ENCODE results near the gene EDN3.

The EDN3 gene

DNA sequence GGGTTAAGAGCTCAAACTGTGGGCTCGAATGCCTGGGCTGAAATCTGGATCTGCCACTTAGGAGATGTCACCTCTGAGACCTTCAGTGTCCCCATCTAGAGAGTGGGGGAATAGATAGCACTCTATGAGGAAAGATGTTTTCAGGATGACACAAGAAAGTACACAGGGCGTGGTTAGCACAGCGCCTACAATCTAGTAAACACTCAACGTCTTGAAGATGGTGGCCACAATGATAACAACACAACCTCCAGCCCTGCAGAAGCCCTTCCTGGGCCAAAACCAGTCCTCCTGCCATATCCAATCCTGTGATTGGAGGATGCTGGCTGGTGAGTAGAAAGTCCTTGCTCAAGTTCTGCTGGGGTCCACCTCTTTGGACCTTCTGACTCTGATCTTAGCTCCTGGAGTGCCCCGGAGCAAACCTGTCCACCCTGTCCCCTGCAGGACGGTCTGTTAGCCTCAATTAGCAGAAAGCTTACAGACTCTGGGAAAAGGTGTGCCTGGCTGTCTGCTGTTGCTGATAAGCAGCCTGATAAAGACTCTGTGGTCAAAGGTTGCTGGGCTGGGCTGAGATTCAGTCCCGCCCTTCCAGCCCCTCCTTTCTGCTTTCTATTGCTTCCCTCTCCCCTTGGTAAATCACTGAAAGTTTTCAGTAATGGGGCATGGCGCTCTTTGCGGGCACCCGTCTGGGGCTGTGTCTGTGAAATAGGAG is 8.2 kb downstream of the EDN3 start:
- DNase-seq (ENCODE audit: low spot score), result peak; percentile 15

DNA sequence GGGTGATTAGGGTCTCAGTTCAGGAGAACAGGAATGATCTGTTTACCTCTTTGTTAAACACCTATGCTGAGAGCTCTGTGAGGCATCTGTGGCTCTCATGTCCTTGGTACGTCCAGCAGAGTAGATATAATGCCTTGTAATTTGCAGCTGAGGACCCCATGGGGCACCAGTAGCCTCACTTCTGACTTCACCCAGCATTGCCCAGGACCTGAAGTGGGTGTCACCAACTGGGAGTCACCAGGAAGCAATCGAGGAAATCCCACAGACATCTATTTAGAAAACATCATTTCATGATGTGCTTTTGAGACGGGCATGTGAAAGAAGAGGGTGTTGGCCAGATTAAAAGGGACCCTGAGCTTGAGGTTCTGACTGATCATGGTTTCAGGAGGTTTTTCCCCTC is 8.8 kb downstream of the EDN3 start:
- no peak for DNase-seq (ENCODE audit: low spot score)

DNA sequence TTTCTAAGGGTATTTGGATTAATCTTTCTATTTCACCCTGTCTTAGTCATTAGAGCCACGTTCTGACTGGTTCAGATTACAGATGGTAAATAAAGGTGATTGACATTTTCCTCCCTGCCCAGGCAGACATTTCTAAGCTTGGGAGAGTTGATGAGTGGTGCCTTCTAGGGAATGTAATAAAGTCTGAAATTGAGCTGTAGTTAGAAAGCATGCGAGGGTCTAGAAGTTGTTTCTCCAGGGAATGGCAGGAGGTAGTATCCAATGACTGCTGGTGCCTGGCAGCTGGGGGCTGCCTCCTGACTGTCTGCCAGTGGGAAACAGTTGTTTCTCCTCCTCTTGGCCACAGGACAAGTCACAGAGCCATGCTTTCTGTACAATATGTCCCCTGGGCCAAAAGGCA is 14.6 kb downstream of the EDN3 start:
- no peak for DNase-seq (ENCODE audit: low spot score)

GRCh38 chr20:59316911-59317731 is 16.7 kb downstream of the EDN3 start:
- no peak for DNase-seq (ENCODE audit: low spot score)

- no peak for DNase-seq (ENCODE audit: low spot score)
These were observed 17.9 kb downstream of the EDN3 start for GRCh38 chr20:59318201-59318790.

- no peak for DNase-seq (ENCODE audit: low spot score)
These were observed 18.4 kb downstream of the EDN3 start for GRCh38 chr20:59318803-59319202.

GRCh38 chr20:59320426-59320825 is 20.0 kb downstream of the EDN3 start:
- DNase-seq (ENCODE audit: low spot score), result no peak

- no peak for DNase-seq (ENCODE audit: low spot score)
These were observed 20.6 kb downstream of the EDN3 start for GRCh38 chr20:59320854-59321647.

GRCh38 chr20:59322081-59322480 is 21.7 kb downstream of the EDN3 start:
- no peak for DNase-seq (ENCODE audit: low spot score)

GRCh38 chr20:59322585-59323454 is 22.4 kb downstream of the EDN3 start:
- no peak for DNase-seq (ENCODE audit: low spot score)

DNA sequence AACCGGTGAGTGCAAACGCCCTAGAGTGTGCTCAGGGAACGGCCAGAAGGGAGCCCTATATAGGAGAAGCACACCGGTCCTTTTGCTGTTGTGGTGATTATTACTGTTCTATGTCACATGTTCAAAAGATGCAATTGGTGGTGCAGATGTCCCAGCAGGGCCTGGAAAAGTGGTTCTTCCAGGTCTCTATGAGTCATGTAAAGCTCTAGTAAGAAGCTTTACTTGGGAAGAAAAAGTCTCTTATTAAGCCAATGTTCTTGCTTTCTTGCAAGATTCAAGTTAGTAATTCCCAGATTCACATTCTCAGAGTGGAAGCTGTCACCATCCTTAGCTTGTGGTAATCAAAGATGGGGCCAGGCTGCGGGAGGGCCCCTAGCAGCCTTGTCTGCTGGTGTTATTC is 23.3 kb downstream of the EDN3 start:
- DNase-seq (ENCODE audit: low spot score), result no peak

DNA sequence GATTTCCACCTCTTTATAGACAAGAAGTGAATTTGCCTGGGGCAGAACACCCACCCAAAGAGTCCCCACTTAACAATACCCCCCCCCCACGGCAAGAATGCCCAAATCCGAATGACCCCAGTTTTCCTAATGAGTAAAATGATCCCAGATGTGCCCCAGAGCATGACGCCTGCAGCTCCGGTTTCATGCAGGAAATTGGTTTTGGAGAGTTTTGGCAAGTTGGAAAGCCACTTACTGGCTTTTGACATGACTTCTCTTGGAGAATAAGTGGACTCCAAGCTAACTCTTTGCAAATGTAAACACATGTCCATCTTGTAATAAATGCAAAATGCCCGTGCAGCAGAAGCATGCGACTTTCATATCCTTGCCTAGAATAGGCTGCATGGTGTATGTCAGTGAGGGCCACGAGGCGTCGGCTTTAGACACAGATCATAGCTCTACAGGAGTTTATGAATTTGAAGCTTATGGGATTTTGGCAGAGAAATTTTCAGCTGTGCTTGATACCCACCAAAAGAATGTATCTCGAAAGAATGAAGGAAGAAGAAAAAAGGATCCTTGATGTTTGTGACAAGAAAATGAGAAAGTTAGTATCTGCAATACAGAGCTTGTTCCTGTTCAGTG is 24.2 kb downstream of the EDN3 start:
- no peak for DNase-seq (ENCODE audit: low spot score)

DNA sequence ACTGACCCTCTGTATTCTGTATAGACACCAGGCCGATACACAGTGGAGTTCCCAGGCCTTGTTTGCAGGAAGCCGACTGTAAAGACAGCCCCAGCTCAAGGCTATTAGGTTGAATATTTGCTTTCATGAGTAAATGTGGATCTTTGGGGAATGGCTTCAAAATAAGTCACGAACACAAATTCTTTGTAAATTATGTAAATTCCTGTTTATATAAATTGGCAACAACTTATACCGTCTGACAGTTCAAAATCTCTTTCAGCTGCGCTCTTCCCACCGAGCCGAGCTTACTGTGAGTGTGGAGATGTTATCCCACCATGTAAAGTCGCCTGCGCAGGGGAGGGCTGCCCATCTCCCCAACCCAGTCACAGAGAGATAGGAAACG is 24.7 kb downstream of the EDN3 start:
- no peak for DNase-seq (ENCODE audit: low spot score)

DNA sequence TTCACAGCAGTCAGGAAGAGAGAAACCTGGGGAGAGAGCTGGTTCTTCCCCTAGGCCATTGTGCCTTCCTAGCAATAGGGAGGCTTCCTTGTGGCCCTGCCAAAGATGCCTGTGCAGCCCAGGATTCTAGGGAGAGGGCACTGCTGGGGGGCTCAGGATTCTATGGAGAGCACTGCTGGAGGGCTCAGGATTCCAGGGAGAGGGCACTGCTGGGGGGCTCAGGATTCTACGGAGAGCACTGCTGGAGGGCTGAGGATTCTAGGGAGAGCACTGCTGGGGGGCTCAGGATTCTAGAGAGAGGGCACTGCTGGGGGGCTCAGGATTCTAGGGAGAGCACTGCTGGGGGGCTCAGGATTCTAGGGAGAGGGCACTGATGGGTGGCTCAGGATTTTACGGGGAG is 25.8 kb downstream of the EDN3 start:
- DNase-seq (ENCODE audit: low spot score), result no peak

DNA sequence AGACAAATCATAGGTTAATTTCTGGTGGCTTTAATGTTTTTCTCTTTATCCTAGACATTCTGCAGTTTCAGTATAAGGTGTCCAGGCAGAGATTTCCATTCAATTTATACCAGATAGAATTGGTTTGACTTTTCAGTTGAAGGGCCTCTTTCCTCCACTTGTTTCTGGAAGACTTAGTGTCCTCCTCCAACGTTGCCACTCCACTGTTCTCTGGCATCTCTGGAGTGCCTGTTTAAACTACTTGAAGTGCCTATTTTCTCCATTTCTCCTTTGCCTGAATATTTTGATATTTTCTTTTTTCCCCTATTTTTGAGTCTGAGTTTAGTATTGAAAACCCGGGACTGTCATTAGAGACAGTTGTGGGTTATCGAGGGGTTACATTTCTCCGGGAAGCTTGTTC is 27.7 kb downstream of the EDN3 start:
- no peak for DNase-seq (ENCODE audit: low spot score)

DNA sequence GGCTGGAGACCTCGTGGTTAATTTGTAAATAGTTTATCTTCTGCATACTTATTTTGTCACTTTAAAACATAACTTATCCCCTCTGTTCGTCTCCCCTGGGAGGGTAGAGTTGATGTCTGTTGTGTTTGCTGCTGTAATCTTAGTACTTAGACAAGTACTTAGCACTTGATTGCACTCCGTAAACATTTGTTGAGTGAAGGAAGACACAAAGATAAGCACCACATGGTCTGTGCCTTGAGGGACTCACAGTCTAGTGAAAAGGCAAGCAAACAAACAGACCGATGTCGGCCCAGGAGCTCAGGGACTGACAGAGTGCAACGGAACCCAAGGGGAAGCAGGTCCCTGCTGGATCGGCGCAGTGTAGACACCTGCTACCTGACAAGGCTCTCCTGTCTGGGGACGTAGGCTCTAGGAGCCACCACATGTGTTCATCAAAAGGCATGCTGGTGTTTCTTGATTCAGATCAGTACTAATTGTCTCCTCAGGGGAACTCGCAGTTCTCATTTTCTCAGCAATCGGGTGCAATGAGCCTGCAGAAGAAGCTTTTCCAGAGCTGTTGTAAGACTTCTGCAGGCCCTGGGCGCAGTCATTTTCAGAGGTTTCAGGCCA is 31.4 kb downstream of the EDN3 start:
- no peak for DNase-seq (ENCODE audit: low spot score)

- DNase-seq (ENCODE audit: low spot score), result no peak
These were observed 32.9 kb downstream of the EDN3 start for GRCh38 chr20:59333260-59333845.

DNA sequence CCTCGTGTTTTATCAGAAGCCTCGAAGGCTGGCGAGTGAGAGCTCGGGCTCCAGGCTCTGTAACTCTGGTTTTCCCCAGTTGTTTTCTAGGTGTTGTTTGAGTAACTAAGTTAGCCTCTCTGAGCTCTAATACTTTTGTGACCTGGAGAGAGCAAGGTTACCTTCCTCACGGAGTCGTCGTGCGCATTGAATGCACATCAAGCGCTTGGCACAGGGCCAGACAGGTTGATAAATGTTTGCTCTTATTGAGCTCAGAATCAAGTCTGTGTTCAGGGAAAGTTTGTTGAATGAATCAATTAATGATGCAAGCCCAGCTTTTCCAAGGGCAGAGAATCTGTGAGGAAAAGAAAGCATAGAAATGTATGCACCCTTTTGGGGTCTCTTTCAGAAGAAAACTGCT is 33.5 kb downstream of the EDN3 start:
- no peak for DNase-seq (ENCODE audit: low spot score)

DNA sequence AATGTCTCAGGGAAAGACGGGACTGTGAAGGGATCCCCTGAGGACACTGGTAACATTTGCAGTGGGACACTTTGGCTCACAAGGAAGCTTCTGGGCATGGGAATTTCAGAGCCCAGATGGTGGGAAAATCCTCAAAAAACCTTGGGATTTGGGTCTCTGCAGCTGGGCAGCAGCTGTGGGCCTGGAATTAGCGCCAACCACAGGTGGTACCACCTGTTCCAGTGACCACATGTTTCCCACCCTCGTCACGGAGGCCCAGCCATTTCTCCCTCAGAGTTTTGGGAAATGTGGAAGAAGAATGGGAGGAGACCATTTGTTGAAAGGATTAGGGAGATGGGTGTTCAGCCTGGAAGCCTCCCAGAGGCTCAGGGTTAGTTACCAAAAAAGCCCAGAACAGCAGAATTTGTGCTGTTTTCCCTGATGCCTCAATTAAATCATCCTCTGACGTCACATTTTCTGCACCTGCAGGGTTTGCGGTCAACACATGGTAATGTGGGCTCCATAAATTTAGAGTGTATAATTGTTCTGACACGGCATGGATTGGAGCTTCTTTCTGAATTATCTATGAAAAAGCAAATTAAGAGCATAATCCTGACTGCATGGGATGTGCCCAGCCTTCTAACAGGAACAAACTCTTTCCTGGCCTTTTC is 34.4 kb downstream of the EDN3 start:
- no peak for DNase-seq (ENCODE audit: low spot score)

Data from SK-N-DZ (cell line).